GM10266 (cell line): ENCODE data around the gene OR2J3.

Experiments used
- DNase-seq: peaks from one replicate; pipeline ENCODE4 v3.0.0; 2012; ENCODE audit errors: extremely low spot score
- TF ChIP-seq, protein P1 (sequence below): IDR thresholded peaks from 2 replicates; pipeline ENCODE4 v1.5.1; 2012; ENCODE audit warnings: mild to moderate bottlenecking, low read depth; ENCODE audit not compliant: control insufficient read depth, insufficient read depth; ENCODE audit errors: missing control alignments

The OR2J3 gene

DNA sequence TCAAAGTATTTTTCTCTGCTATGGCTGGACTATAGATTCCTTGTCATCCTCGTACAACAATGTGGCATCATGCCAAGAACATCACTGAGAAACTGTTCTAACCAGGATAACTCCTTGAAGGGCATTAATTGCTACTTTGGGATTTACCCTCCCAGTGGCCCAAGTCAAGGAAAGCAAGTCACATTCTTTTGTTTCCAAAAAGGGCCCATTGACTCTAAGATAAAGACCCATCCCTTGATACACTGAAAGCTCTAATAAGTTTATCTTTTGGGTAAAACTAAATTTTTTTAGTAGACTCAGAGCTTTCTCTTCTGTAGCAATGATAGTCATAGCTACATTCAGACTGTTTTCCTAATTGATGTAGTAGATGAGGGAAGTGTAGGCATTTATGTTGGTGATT lies at the start of gene OR2J3:
TSS of gene OR2J3 (plus strand) at position 301 of the 400 bp plus-strand sequence. CDS start 3,833 bp downstream, outside the sequence.
- TF ChIP-seq, protein P1, sequence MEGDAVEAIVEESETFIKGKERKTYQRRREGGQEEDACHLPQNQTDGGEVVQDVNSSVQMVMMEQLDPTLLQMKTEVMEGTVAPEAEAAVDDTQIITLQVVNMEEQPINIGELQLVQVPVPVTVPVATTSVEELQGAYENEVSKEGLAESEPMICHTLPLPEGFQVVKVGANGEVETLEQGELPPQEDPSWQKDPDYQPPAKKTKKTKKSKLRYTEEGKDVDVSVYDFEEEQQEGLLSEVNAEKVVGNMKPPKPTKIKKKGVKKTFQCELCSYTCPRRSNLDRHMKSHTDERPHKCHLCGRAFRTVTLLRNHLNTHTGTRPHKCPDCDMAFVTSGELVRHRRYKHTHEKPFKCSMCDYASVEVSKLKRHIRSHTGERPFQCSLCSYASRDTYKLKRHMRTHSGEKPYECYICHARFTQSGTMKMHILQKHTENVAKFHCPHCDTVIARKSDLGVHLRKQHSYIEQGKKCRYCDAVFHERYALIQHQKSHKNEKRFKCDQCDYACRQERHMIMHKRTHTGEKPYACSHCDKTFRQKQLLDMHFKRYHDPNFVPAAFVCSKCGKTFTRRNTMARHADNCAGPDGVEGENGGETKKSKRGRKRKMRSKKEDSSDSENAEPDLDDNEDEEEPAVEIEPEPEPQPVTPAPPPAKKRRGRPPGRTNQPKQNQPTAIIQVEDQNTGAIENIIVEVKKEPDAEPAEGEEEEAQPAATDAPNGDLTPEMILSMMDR, result no peak
- DNase-seq, result no peak

DNA sequence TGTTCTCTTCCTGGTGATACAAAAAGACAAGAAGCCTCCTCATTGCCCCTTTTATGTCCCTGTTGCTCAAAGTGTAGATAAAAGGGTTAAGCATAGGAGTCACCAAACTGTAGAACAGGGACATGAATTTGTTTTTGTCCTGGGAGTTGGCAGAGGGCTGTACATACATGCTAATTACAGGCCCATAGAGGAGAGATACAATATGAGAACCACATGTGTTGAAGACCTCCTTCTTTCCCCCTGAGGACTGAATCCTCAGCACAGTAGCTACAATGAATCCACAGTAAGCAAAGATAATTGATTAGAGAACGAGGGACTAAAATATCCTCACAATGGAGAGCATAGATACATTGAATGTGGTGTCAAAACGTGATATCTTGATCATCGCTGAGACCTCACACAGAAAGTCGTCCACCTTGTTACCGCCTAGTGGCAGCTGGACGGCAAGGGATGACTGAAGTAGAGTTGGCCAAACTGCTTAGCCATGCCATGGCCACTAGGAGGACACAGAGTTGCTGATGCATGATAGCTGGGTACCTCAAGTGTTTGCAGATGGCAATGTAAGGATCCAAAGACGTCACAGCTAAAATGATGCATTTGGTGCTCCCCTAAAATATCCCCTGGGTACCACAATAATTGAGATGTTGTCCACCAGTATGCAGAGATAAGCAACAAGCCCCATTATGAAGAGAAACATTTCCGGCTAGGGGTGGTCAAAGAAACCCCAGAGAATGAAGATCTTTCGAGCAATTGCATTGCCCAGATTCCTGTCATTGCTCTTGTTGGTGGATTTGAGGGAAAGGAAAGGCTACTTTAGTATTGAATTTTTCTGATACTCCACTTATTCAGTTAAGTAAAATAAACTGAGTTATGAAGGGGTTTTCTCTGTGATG lies 35.8 kb upstream of the OR2J3 start:
- DNase-seq, result peak; percentile 20

DNA sequence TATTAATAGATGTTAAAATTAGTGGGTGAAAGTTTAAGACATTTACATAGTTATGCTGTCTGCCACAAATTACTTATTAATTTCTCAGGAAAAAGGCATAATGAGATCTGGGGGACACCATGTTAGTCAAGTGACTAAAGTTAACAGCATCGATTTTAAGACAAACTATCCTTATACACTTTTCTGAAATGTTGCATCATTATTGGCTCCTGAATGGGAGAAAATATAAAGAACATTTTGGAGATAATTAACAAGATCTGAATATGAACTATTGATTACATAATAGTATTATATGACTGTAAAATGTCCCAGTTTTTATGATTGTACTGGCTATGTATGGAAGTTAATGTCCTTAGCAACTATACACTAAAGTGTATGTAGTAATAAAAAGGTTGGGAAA lies 28.7 kb upstream of the OR2J3 start:
- no peak for DNase-seq
- TF ChIP-seq, protein P1, result no peak

More for the DNA sequence above, 35.8 kb upstream of the OR2J3 start:
- TF ChIP-seq, protein P1, result peak; percentile 54

DNA sequence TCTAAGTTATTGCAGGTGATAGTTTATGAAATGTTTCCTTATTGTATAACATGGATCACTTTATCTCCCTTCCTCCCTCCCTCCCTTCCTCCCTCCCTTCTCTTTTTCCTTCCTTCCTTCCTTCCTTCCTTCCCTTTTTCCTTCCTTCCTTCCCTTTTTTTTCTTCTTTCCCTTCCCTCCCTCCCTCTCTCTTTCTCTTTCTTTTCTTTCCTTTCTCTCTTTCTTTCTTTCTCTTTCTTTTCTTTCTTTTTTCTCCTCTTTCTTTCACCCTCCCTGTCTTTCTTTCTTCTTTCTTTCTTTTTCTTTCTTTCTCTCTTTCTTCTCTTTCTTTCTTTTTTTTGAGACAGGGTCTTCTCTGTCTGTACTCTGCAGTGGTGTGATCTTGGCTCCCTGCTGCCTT lies 26.5 kb upstream of the OR2J3 start:
- TF ChIP-seq, protein P1, result no peak
- DNase-seq, result no peak

DNA sequence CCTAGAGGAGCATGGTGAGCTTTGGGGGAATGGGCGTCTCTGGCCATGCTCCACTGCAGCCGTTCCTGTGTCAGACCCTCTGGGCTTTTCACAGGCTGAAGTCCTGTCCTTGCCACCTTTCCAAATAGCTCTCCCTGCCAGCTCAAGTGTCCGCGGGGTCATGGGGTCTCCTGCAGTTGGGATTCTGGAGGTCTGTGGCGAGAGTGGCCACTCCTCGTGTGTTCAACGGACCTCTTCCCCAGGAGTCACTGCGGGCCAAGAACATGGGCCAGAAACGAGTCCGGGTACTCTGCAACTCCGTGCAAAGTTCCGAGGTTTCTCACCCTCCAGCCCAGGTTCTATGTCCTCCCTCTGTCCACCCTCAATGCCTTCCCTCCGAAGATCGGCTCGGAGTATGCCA lies 25.4 kb upstream of the OR2J3 start:
- TF ChIP-seq, protein P1, result no peak
- no peak for DNase-seq

DNA sequence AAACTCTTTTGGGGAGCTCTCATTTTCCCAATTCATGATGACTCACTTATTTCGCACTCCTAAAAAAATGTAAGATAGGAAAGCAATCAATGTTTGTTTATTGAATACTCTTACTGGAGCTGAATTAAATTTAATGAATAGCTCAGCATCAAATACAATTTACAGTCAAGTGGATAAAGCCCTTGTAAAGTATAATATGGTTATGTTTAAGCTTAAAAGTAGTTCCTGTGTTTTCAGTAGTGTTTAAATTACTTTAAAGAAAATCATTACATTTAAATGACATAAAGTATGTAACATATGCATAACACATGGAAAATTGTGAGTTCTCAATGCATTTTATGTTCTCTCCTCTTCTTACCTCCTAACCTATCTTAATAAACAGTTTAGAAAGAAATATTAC lies 20.6 kb upstream of the OR2J3 start, which contains the start of gene OR2B3:
TSS of gene OR2B3 (minus strand) at position 101 of the 400 bp plus-strand sequence. CDS start at position 36, 65 bp downstream.
- no peak for DNase-seq
- TF ChIP-seq, protein P1, result no peak

DNA sequence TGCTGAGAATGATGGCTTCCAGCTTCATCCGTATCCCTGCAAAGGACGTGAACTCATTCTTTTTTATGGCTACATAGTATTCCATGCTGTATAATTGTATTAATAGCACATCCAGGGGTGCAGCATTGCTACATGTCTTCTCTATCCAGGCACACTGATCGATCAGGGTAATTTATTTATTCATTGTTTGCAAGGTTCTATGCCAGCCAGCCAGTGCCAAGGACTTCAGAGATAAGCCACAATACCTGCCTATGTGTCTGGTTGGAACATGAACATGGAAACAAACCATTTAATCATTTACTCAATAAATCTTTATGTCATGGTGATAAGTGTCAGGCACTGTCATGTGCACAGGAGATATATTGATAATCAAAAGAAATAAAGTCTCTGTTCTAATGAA lies 14.9 kb upstream of the OR2J3 start:
- no peak for DNase-seq
- TF ChIP-seq, protein P1, result no peak
